HG03045 (cell line): Measurements from ENCODE around the gene KLK8.
"Not testable (repeated sequence)": the region's sequence is repeated elsewhere in the genome, so short reads cannot be mapped to it uniquely, and the experiment has no call there.

Experiments
- ATAC-seq: cut with Tn5 transposase; IDR thresholded peaks from one replicate; pipeline ENCODE4 v1.9.1; 2021; ENCODE audit warnings: mild to moderate bottlenecking, moderate library complexity; ENCODE audit not compliant: unreplicated experiment

KLK8 gene

GRCh38 chr19:50984416-50984815 is 17.0 kb downstream of the KLK8 start:
- ATAC-seq: not testable (repeated sequence)

DNA sequence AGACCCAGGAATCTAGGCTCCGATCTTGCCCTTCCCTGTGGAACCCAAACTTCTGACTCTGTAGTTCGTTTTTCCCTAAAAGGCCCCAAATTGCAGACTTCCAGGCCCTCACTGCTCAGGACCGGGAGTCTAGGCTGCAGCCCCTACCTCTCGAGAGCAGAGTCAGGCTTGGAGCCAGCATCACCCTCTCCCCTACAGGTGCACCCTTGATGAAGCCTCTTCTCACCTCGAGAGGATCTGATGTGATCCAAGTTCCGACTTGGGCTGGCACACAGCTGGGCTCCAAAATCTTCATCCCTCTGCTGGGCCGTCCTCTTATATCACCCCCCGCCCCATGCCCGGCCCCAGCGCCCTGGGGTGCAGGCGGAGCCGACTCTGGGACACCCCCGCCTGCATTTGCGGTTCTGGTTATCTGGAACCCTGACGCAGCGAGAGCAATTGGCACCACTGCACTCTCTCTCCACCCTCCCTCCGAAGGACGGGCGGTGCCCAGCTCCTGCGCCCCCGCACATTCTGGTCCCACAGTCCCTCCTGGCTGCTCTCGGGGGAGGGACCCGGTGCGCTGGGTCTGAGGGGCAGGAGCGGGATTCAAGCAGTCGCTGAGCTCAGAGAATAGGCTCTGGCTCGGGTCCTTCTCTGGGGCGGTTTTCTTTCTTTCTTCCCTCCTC is 17.6 kb downstream of the KLK8 start, which contains the start of gene KLK7:
Gene KLK7, minus strand, starts transcription at position 293 of the 668 bp plus-strand sequence. CDS start 1,518 bp downstream, outside the sequence.
- no peak for ATAC-seq

- no peak for ATAC-seq
Observed at GRCh38 chr19:50982186-50982585, 19.2 kb downstream of the KLK8 start.

DNA sequence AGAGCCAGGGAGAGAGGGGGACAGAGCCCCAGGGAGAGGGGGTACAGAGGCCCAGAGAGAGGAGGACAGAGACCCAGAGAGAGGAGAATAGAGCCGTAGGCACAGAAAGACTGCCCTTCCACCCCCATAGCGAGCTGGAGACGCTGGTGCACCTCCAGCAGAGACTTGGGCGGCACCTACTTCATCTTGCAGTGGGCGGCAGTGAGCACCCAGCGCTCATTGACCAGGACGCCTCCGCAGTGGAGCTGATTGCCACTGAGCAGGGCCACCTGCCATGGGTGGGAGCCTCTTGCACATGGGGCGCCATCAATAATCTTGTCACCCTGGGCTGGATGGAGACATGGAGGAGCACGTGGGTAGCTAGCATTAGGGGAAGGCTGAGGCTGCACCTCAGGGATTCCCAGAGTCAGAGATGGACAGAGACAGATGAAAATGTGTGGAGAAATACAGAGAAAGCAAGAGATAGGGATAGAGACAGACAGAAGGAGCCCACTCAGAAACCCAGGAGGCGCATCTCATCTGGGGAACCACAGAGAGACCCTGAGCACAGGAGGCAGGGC is 19.7 kb downstream of the KLK8 start:
- ATAC-seq: no peak

DNA sequence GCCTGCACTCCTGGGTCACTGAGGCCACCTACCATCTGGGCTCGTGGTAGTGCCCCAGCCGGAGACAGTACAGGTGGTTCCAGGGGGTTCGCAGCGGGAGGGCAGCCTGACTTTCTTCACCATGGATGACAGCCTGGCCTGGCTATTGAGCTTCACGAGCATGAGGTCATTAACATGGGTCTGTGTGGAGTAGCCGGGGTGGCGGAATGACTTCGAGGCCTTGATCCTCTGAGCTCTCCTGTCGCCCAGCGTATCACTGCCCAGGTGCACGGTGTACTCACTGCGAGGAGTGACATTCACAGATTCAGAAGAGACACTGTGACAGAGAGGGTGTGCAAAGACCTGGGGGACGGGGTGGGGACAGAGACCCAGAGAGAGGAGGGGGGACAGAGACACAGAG is 21.2 kb downstream of the KLK8 start:
- no peak for ATAC-seq

DNA sequence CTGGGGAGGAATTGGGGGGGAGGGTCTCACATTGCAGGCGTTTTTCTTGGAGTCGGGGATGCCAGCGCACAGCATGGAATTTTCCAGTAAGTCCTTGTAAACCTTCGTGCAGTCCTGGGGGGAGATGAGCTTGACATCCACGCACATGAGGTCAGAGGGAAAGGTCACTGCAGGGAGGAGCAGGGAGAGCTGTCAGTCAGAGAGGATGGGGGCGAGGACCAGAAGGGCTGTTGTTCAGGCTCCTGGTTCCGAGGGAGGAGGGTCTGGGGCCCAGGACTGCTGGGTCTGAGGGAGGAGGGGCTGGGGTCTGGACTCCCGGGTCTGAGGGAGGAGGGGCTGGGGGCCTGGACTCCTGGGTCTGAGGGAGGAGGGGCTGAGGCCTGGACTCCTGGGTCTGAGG is 21.6 kb downstream of the KLK8 start:
- ATAC-seq: no peak

GRCh38 chr19:50978772-50979390 is 22.5 kb downstream of the KLK8 start:
- no peak for ATAC-seq

DNA sequence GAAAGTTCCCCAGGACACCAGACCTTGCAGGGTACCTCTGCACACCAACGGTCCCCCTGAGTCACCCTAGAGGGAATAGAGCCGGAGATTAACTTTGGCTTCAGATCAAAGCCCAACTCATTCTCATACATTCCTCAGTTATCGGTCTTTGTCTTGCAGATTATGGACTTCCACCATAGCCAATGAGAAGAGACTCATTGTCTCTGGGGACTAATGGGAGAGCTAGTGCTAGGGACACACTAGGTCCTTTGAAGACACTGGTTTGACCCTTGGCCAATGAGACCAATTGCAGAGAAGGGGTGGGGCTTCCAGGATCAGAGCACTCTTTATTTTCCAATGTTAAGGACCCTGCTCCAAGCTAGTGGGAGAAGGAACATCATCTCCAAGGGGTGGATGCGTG is 23.8 kb downstream of the KLK8 start:
- no peak for ATAC-seq

DNA sequence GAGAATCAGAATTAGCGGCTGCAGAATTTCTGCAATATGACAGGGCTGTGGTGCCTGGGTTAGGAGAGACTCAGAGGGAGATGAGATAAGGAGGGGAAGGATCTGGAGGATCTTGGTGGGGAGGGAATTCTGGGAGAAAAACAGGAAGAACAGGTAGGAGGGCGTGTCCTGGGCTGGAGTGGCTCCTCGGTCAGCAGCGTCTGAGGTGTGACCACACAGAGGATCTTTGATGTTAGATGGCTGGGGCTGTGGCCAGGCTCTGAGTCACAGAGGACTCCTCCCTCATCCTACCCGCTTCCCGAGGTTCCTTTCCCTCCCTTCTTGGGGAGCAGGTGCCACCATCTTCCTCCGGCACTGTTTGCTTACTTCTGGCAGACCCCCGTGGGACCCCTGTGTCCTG is 25.6 kb downstream of the KLK8 start:
- ATAC-seq: no peak

GRCh38 chr19:50974702-50975556 is 26.5 kb downstream of the KLK8 start:
- no peak for ATAC-seq

GRCh38 chr19:50972795-50973376 is 28.5 kb downstream of the KLK8 start:
- no peak for ATAC-seq

DNA sequence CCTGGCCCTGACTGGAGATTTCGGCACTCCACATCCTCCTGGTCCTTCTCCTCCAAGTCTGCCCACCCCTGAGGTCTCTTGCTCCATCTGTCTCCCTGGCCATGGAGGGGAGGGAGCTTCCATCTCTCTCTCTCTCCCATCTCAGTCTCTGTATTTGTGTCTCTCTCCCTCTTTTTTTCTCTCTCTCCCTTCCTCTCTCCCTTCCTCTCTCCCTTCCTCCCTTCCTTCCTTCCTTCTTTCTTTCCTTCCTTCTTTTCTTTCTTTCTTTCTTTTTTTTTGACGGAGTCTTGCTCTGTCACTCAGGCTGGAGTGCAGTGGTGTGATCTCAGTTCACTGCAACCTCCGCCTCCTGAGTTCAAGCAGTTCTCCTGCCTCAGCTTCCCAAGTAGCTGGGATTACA is 31.6 kb downstream of the KLK8 start:
- ATAC-seq: not testable (repeated sequence)

- ATAC-seq: no peak
Observed at GRCh38 chr19:50969413-50969760, 32.0 kb downstream of the KLK8 start, which contains the start of gene KLK6. KLK6 (minus strand) TSS chr19:50969591; CDS start chr19:50968104, 1,487 bp downstream.

DNA sequence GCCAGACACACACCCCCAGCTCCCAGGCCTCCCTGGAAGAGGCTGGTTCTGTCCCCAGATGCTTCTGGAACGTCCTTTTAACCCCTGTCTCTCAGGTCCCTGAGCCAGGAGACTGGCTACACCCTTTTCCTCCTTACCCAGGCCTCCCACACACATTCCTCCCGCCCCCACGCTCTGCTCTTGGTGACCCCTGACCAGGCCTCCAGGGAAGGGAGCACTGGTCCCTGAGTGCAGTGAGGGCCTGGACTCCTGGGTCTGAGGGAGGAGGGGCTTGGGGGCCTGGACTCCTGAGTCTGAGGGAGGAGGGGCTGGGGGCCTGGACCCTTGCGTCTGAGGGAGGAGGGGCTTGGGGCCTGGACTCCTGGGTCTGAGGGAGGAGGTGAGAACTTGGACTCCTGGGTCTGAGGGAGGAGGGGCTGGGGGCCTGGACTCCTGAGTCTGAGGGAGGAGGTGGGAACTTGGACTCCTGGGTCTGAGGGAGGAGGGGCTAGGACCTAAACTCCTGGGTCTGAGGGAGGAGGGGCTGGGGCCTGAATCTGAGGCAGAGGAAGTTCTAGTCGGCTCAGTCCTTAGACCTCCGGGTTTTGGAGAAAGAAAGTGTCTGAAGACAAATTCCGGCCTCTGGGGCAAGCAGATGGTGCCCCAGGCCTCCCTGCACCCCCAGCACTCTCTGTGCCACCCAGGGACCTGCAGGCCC is 32.5 kb downstream of the KLK8 start:
- no peak for ATAC-seq

GRCh38 chr19:50967929-50968715 is 33.3 kb downstream of the KLK8 start:
- ATAC-seq: no peak

DNA sequence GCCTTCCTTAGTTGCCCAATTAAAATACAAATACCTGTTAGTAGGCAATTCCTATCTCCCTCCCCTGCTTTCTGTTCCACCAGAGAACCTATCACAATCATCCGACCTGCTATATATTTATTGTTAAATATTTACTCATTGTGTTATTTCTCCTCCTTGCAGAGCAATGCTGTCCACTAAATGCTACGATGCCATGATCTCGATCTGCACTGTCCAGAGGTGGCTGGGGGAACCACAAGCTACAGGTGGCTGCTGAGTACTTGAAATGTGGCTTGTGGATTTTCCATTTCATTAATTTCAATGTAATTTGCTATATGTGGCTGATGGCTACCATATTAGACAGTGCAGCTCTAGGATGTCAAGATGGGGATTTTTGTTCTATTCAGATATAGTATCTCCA is 37.1 kb downstream of the KLK8 start:
- ATAC-seq: no peak

DNA sequence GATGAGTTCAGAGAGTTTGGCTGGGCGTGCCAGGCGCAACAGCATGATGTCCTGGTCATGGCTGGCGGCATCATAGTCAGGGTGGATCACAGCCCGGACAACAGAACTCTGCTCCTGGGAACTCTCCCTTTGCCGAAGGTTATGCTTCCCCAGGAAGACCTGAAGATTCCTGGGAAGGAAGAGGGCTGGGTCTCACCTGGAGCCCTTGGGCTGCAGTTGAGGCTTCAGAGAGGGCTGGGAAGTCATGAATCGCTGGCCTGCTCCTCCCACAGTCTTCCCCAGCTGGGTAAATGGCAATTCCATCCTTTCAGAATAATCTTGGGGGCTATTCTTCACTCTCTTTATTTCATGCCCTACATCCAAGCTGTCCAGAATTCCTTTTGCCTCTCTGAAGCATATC is 38.0 kb downstream of the KLK8 start:
- no peak for ATAC-seq

DNA sequence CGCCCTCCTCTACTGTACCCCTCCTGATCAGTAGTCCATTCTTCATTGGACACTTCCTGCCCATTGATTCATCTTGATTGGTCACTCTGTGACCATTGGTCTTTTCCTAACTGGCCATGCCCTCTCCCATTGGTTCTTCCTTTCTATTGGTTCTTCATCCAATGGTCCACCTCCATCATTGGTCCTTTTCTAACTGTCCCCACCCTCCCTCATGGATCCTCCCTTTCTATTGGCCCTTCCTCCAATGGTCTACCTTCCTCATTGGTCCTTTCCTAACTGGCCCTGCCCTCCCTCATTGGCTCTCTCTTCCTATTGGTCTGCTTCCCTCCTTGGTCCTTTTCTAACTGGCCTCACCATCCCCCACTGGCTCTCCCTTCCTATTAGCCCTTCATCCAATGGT is 39.2 kb downstream of the KLK8 start:
- ATAC-seq: no peak

- ATAC-seq: no peak
Observed at GRCh38 chr19:50959731-50960500, 41.5 kb downstream of the KLK8 start.
